Nephron (organoid): Measurements from ENCODE around the gene CPT1A.
A peak's percentile ranks its signal among the peaks of the same experiment; 100 is the strongest.

Experiments
- H3K27ac Mint-ChIP-seq, 3 experiments: 2 replicates each; pipeline ENCODE4 v1.8.0; 2020; ENCODE audit warnings: mixed read lengths in 3 of 3, mild to moderate bottlenecking in 2 of 3, moderate library complexity in 1 of 3
- H3K27me3 Mint-ChIP-seq: 2 replicates; pipeline ENCODE4 v1.8.0; 2021; ENCODE audit warnings: low read depth, mild to moderate bottlenecking, moderate library complexity, mixed read lengths
- H3K36me3 Mint-ChIP-seq: 2 replicates; pipeline ENCODE4 v1.8.0; 2020; ENCODE audit warnings: low read depth, mixed read lengths
- H3K4me1 Mint-ChIP-seq: 2 replicates; pipeline ENCODE4 v1.8.0; 2020; ENCODE audit warnings: mixed read lengths
- H3K4me3 Mint-ChIP-seq, 3 experiments: 2 replicates each; pipeline ENCODE4 v1.8.0; 2020; ENCODE audit warnings: mild to moderate bottlenecking in 3 of 3, mixed read lengths in 3 of 3, moderate library complexity in 2 of 3
- H3K9me3 Mint-ChIP-seq: 2 replicates; pipeline ENCODE4 v1.8.0; 2020; ENCODE audit warnings: mixed read lengths
- CTCF ChIP-seq, 3 experiments: fragments of 200-600 bp; sonication (generic); IDR thresholded peaks; one replicate each; pipeline ENCODE4 v1.5.0; 2021; ENCODE audit warnings: antibody characterized with exemption in 3 of 3; ENCODE audit not compliant: unreplicated experiment in 3 of 3

The CPT1A gene

GRCh38 chr11:68806931-68807844, 34.5 kb downstream of the CPT1A start:
- no peak overlapping the region for H3K27ac Mint-ChIP-seq
- no peaks in the 10 kb centered on the region for H3K4me1 Mint-ChIP-seq
- no peaks in the 10 kb centered on the region for H3K27me3 Mint-ChIP-seq
- H3K4me3 Mint-ChIP-seq = no peak overlapping the region
- no peaks in the 10 kb centered on the region for H3K9me3 Mint-ChIP-seq
- TF ChIP-seq CTCF (IDR thresholded peaks at IDR 0.05; ENCODE audit: unreplicated experiment in 3 of 3) = no peak
- peaks cover 18% of the 10 kb centered on the region for H3K36me3 Mint-ChIP-seq

DNA sequence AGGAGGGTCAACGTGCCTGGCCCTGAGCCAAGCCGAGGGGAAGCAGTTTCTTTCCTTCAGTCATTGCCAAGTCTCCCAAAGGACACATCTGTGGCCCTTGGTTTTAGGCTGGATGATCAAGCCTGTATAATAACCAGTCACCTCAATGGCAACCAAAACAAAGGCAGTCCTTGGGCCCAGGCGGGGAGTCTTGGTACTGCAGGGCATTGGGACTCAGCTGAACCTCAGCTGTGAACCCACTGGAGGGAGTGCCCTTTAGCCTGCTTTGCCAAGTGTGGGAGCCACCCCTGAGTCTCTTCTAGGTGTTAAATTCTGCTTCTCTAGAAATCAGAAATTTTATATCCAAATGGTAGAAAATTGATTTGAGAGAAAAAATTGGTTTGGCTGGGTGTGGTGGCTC, 36.9 kb downstream of the CPT1A start:
- Mint-ChIP-seq H3K36me3 (peaks cover 28% of the 10 kb centered on the region), H3K4me1 (no peaks in the 10 kb centered on the region), H3K4me3 (no peak overlapping the region), H3K27ac (no peak overlapping the region), H3K9me3 (no peaks in the 10 kb centered on the region), H3K27me3 (no peaks in the 10 kb centered on the region)
- TF ChIP-seq CTCF (IDR thresholded peaks at IDR 0.05; ENCODE audit: unreplicated experiment in 3 of 3) = no peak

DNA sequence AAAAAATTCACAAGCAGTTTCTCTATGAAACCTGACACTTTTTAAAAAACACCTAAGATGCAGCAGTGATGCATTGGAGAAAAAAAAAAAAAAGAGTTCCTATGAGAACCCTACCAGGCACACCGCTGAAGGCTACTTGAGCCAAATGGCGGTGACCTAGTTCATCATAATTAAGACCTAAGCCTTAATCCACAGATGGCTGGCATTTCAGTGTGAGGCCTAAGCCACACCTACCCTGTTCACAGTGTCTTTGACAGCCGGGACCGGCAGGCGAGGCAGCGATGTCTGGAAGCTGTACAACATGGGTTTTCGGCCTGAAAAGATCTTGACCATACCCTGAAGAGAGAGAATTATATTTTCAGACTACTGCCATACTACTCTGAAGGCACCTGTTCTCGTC, 38.0 kb downstream of the CPT1A start:
- H3K9me3 Mint-ChIP-seq = no peaks in the 10 kb centered on the region
- H3K27ac Mint-ChIP-seq = no peak overlapping the region
- no peak for TF ChIP-seq CTCF (IDR thresholded peaks at IDR 0.05; ENCODE audit: unreplicated experiment in 3 of 3)
- peaks cover 32% of the 10 kb centered on the region for H3K36me3 Mint-ChIP-seq
- no peaks in the 10 kb centered on the region for H3K4me1 Mint-ChIP-seq
- no peak overlapping the region for H3K4me3 Mint-ChIP-seq
- no peaks in the 10 kb centered on the region for H3K27me3 Mint-ChIP-seq

GRCh38 chr11:68798221-68798813, 43.4 kb downstream of the CPT1A start:
- Mint-ChIP-seq H3K36me3 (peaks cover 47% of the 10 kb centered on the region), H3K9me3 (no peaks in the 10 kb centered on the region), H3K4me1 (no peaks in the 10 kb centered on the region), H3K27ac (no peak overlapping the region), H3K4me3 (no peak overlapping the region), H3K27me3 (no peaks in the 10 kb centered on the region)
- TF ChIP-seq CTCF (IDR thresholded peaks at IDR 0.05; ENCODE audit: unreplicated experiment in 3 of 3) = peak; percentile 25 to 52 (median 36)

DNA sequence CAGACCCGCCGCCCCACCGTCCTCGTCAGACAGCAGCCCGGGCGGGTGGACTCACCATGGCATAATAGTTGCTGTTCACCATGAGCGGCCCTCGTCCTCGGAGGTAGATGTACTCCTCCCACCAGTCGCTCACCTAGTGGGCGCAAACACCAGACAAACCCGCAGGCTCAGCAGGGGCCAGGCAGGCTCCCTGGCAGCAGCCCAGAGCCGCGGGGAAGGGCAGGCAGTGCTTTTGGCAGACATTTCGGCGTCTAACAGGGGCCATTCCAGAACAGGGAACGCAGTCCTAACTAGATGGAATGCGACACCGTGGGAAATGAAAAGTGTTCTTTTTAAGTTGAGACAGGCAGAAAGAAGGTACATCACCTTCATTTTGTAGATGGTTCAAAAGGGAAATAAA, 44.9 kb downstream of the CPT1A start:
- Mint-ChIP-seq H3K27me3 (no peaks in the 10 kb centered on the region), H3K9me3 (no peaks in the 10 kb centered on the region), H3K27ac (no peak overlapping the region), H3K4me3 (no peak overlapping the region), H3K36me3 (peaks cover 49% of the 10 kb centered on the region), H3K4me1 (no peaks in the 10 kb centered on the region)
- no peak for TF ChIP-seq CTCF (IDR thresholded peaks at IDR 0.05; ENCODE audit: unreplicated experiment in 3 of 3)
